Measurements from ENCODE around the gene TSHZ2.

DNA sequence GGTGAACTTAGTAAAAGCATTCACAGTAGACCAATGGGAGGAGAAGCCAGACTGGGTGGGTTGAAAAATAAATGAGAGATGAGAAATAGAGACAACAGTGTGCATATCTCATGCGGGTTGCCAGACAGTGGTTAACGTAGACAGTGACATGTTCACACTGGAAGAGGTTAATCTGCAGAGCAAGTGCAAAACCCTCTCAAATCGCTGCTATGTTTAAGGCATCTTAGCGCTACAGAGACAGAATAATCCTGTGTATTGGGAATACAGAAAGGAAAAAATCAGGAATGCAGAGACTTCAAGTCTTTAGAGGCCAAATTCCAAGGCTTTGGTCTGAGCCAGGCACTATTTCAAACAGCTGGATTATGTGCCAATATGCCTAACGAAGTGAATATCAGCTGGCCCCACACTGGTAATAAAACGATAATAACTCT lies 107.1 kb downstream of the TSHZ2 start:
- TF ChIP-seq POLR2AphosphoS5 (IDR thresholded peaks at IDR 0.05) (no peak), POLR2A (IDR thresholded peaks at IDR 0.05) (no peak)

Measured in breast epithelium (tissue), 3 donors.